ENCODE data around the gene ITGA4. TPM values are rescaled to one million over a fixed set of nuclear protein-coding genes. Genes with fewer than 3 reads are reported as not detected.

The ITGA4 gene
- total RNA-seq, 4 donors from 2014 or later: 1.6 to 9.0 (median 6.4) TPM

DNA sequence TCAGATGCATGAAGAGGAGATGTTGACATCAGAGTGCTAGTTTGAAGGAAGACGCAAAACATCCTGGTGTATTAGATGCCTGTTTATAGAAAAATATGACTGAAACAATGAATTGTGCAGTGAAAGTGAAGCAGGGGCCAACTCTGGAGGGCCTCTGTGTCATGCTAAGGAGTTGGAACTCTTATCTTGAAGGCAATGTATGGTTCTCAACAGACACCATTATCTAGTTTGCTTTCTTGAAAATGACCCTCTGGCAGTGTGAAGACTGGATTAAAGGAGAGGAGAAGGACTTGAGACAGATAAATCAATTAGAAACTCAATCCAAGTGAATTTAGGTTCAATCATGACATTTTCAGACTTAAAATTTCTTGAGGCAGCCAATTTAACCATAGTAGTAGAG lies 63.1 kb downstream of the ITGA4 start:
- H3K27ac ChIP-seq: no peak overlapping the region
- no peaks in the 10 kb centered on the region for H3K9me3 ChIP-seq
- intact Hi-C loops (cut with DNase I): no loop called here
- no peaks in the 10 kb centered on the region for H3K27me3 ChIP-seq
- no peaks in the 10 kb centered on the region for H3K36me3 ChIP-seq
- 91 to 92% methylated on average over 1 of the region's 1 CpG for WGBS, 2 donors
- H3K4me3 ChIP-seq: no peak overlapping the region
- TF ChIP-seq CTCF (IDR thresholded peaks at IDR 0.05) (no peak), POLR2A (IDR thresholded peaks at IDR 0.05) (no peak)
- no peak for DNase-seq
- peaks cover 0 to 27% (median 5%) of the 10 kb centered on the region in 3 donors for H3K4me1 ChIP-seq

GRCh38 chr2:181523756-181524155 lies 66.6 kb downstream of the ITGA4 start:
- Histone ChIP-seq H3K27ac (no peak overlapping the region), H3K4me3 (no peak overlapping the region), H3K4me1 (peaks cover 0 to 11% (median 0%) of the 10 kb centered on the region in 3 donors), H3K9me3 (no peaks in the 10 kb centered on the region), H3K36me3 (peaks cover 0 to 3% (median 0%) of the 10 kb centered on the region in 3 donors), H3K27me3 (no peaks in the 10 kb centered on the region)
- WGBS, 2 donors: 51 to 62% methylated on average over 5 of the region's 5 CpGs
- TF ChIP-seq CTCF (IDR thresholded peaks at IDR 0.05) (no peak), POLR2A (IDR thresholded peaks at IDR 0.05) (no peak)
- DNase-seq: no peak
- intact Hi-C loops (cut with DNase I): no loop called here

GRCh38 chr2:181526014-181526413 lies 68.8 kb downstream of the ITGA4 start:
- Histone ChIP-seq H3K27me3 (no peaks in the 10 kb centered on the region), H3K4me1 (peaks cover 0 to 11% (median 0%) of the 10 kb centered on the region in 3 donors), H3K27ac (no peak overlapping the region), H3K4me3 (no peak overlapping the region), H3K36me3 (peaks cover 0 to 3% (median 0%) of the 10 kb centered on the region in 3 donors), H3K9me3 (no peaks in the 10 kb centered on the region)
- intact Hi-C loops (cut with DNase I): no loop called here
- TF ChIP-seq POLR2A (IDR thresholded peaks at IDR 0.05): no peak
- TF ChIP-seq CTCF (IDR thresholded peaks at IDR 0.05): no peak
- no peak for DNase-seq
- WGBS, 2 donors: 80 to 86% methylated on average over 4 of the region's 4 CpGs

DNA sequence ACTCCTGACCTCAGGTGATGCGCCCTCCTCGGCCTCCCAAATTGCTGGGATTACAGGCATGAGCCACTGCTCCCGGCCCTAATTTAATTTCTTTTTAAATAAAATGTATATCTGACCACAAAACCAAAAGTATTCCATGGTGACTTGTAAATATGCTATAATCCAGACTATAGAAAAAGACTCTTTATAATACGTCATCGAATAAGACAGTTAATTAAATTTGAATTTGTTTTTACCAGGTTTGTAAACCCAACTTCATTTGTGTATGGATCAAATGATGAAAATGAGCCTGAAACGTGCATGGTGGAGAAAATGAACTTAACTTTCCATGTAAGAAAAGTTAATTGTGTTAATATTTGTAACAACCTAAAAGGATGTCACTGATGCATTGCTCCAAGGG lies 69.9 kb downstream of the ITGA4 start:
- 93% methylated on average over 6 of the region's 6 CpGs for WGBS, 2 donors
- intact Hi-C loops (cut with DNase I): no loop called here
- Histone ChIP-seq H3K36me3 (peaks cover 0 to 3% (median 0%) of the 10 kb centered on the region in 3 donors), H3K27me3 (no peaks in the 10 kb centered on the region), H3K9me3 (no peaks in the 10 kb centered on the region), H3K4me1 (peaks cover 0 to 11% (median 0%) of the 10 kb centered on the region in 3 donors), H3K4me3 (no peak overlapping the region), H3K27ac (no peak overlapping the region)
- DNase-seq: no peak
- TF ChIP-seq POLR2A (IDR thresholded peaks at IDR 0.05): no peak
- TF ChIP-seq CTCF (IDR thresholded peaks at IDR 0.05): no peak

DNA sequence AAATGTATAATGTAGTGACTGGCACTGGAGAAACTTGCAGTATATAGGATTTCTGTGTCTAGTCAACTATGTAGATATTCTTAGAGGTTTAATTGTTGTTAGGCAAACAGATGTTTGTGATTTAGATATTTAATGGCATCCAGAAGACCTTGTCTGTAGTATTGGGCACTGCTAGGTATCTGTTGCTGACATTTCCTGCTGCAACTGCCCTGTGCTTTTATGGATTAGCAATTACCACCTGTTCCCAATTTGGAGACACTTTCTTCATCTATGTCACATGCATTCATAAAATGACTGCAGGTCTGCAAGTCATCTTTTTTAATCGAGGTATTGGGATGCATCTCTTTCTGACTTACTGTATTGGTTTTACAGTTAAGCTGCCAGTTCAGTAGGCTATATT lies 71.3 kb downstream of the ITGA4 start:
- H3K9me3 ChIP-seq: no peaks in the 10 kb centered on the region
- intact Hi-C loops (cut with DNase I): no loop called here
- no peak overlapping the region for H3K27ac ChIP-seq
- peaks cover 0 to 8% (median 0%) of the 10 kb centered on the region in 3 donors for H3K4me1 ChIP-seq
- H3K36me3 ChIP-seq: peaks cover 0 to 3% (median 0%) of the 10 kb centered on the region in 3 donors
- TF ChIP-seq POLR2A (IDR thresholded peaks at IDR 0.05): no peak
- no peak for TF ChIP-seq CTCF (IDR thresholded peaks at IDR 0.05)
- no peak overlapping the region for H3K4me3 ChIP-seq
- WGBS, 2 donors: 53 to 65% methylated on average over 1 of the region's 1 CpG
- no peak for DNase-seq
- H3K27me3 ChIP-seq: no peaks in the 10 kb centered on the region

Data from esophagus squamous epithelium (tissue), 5 donors.